Ishikawa (cell line): ENCODE measurements around the gene ADSL.

Source experiments
- CEBPB ChIP-seq: IDR thresholded peaks from 2 replicates; pipeline ENCODE4 v1.6.1; 2012
- CREB1 ChIP-seq: IDR thresholded peaks from 2 replicates; pipeline ENCODE4 v1.6.1; 2012; ENCODE audit warnings: low read depth
- EGR1 ChIP-seq: IDR thresholded peaks from 2 replicates; pipeline ENCODE4 v1.6.1; 2012
- EP300 ChIP-seq: IDR thresholded peaks from 2 replicates; pipeline ENCODE4 v1.6.1; 2012; ENCODE audit warnings: borderline replicate concordance
- FOXM1 ChIP-seq: IDR thresholded peaks from 2 replicates; pipeline ENCODE4 v1.6.1; 2012; ENCODE audit warnings: low read depth, borderline replicate concordance
- MAX ChIP-seq: IDR thresholded peaks from 2 replicates; pipeline ENCODE4 v1.6.1; 2012
- NFIC ChIP-seq: IDR thresholded peaks from 2 replicates; pipeline ENCODE4 v1.6.1; 2012
- RAD21 ChIP-seq: IDR thresholded peaks from 2 replicates; pipeline ENCODE4 v1.6.1; 2012; ENCODE audit warnings: low read depth
- REST ChIP-seq: IDR thresholded peaks from 2 replicates; pipeline ENCODE4 v1.6.1; 2012; ENCODE audit warnings: low read depth, mild to moderate bottlenecking
- TAF1 ChIP-seq: IDR thresholded peaks from 2 replicates; pipeline ENCODE4 v1.6.1; 2012; ENCODE audit warnings: low read depth, mild to moderate bottlenecking
- TCF12 ChIP-seq: IDR thresholded peaks from 2 replicates; pipeline ENCODE4 v1.6.1; 2012; ENCODE audit warnings: low read depth
- TEAD4 ChIP-seq: IDR thresholded peaks from 2 replicates; pipeline ENCODE4 v1.6.1; 2012
- USF1 ChIP-seq: IDR thresholded peaks from 2 replicates; pipeline ENCODE4 v1.6.1; 2012
- YY1 ChIP-seq: IDR thresholded peaks from 2 replicates; pipeline ENCODE4 v1.6.1; 2012; ENCODE audit warnings: low read depth
- ZBTB7A ChIP-seq: IDR thresholded peaks from 2 replicates; pipeline ENCODE4 v1.6.1; 2012; ENCODE audit warnings: low read depth

Gene ADSL

GRCh38 chr22:40385036-40385782, 38.9 kb downstream of the ADSL start:
- TF ChIP-seq TEAD4 (no peak), YY1 (no peak), ZBTB7A (no peak), RAD21 (no peak), REST (no peak), FOXM1 (no peak), CEBPB (no peak), MAX (no peak), EP300 (no peak), CREB1 (no peak), EGR1 (no peak), NFIC (no peak), TCF12 (no peak), USF1 (no peak)

- no peak for TF ChIP-seq TAF1
- no peak for TF ChIP-seq NFIC
- no peak for TF ChIP-seq YY1
- TF ChIP-seq TCF12, result no peak
- TF ChIP-seq RAD21, result no peak
- TF ChIP-seq TEAD4, result no peak
These were observed 41.4 kb downstream of the ADSL start for GRCh38 chr22:40387746-40388145.

- TF ChIP-seq MAX (no peak), NFIC (no peak), TEAD4 (no peak), RAD21 (no peak), ZBTB7A (no peak), TCF12 (no peak), CREB1 (no peak), FOXM1 (no peak), USF1 (no peak), TAF1 (no peak), CEBPB (no peak), REST (no peak), YY1 (no peak), EGR1 (no peak)
These were observed 41.9 kb downstream of the ADSL start for GRCh38 chr22:40388231-40388630.

- TF ChIP-seq FOXM1 (no peak), CREB1 (no peak), YY1 (no peak), USF1 (no peak), REST (no peak), TCF12 (no peak), NFIC (no peak), TAF1 (no peak), TEAD4 (no peak), CEBPB (no peak)
These were observed 45.1 kb downstream of the ADSL start for GRCh38 chr22:40391417-40391816.
